NCI-H1930 (cell line): ENCODE results near the gene ARL16.

Experiments used
- DNase-seq, 2 experiments: peaks; one replicate each; lab custom pipeline; 2025; lab: John Stamatoyannopoulos, UW

The ARL16 gene

DNA sequence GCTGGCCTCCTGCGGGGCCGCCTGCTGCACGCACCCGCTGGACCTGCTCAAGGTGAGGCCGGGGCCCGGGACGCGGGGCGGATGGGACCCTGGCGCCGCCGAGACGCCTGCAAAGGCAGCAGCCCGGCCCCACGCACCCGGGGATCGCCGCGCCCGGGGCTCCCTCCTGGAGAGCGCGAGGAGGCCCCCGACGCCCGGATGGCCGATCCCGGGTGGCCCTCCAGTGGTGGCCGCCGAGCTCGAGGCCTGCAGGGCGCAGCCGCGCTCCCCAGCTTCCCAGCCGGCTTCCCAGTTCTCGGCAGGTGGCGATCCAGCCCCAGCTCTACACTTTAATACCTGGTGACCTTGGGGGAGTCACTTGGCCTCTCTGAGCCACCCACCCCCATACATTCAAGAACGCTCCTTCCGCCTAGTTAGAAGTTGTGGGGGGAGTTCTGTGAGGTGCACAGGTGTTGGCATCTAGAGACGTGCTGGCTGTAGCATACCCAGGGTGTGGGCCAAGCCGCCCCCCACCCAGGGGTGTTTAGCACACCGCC, 28.9 kb upstream of the ARL16 start:
- peak; percentile 28 to 43 for DNase-seq

DNA sequence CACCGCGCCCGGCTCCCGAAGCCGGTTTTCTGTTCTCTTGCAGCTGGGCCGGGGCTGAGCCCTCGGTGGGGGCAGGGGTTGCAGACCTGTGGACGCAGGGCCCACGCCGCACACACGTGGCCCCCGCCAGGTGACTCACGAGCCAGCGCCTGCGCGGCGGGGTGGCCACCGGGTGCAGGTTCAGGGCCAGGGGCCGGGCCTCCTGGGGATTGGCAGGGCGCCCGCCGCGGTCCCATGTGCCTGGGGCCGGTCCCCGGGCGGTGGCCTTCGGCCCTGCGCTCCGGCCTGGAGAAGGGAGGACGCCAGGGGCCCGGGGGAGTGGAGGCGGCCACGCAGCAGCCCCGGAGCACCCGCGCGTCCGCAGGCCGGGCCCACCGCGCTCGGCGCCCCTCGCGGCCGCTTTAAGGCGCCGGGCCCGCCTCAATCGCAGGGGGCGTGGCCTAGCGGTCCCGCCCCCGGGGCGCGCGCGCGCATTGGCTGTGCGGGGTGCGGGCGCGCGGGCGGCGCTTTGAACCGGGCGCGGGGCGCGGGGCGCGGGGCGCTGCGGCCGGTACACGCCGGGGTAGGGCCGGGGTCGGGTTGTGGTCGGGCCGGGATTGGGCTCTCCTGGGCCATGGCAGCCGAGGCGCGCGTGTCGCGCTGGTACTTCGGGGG, 28.3 kb upstream of the ARL16 start, which contains the start of gene SLC25A10:
SLC25A10 (plus strand) TSS at position 471 of the 654 bp plus-strand sequence; CDS start at position 614, 143 bp downstream.
- peak; percentile 68 to 90 for DNase-seq

DNA sequence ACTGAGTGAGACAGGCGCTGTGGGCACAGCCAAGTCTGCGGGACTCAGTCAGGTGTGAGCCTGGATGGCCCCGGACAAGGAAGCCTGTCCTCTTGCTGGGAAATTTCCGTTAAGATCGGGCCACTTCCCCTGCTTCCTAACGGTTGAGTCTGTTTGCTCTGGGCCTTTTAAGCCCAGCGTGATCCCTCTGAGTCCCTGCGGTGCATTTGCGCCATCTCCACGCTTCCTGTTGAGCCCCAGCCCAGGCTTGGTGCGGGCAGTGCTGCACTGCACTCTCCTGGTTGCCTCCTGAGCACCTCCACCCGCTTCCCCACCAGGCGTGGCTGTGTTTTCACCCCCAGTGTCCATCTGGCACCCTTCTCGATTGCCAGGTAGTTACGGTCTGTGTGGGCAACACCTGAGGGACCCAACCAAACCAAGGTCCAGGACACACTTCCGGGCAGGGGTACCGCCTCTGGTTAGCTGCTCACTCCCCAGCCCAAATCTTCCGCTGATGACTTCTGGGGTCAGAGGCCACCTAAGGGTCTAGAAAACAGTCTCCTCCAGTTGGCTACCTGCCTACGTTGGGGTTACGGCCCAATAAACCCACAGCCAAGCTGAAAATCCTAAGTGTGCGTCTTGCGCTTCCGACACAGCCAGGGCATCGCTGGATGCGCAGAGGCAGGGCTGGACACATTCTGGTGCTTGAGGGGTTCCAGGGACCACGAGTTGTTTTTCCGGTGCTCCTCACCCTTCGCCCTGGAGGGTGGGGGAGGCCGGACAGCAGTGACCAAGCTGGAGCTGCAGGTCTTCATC, 27.1 kb upstream of the ARL16 start:
- DNase-seq: no peak

DNA sequence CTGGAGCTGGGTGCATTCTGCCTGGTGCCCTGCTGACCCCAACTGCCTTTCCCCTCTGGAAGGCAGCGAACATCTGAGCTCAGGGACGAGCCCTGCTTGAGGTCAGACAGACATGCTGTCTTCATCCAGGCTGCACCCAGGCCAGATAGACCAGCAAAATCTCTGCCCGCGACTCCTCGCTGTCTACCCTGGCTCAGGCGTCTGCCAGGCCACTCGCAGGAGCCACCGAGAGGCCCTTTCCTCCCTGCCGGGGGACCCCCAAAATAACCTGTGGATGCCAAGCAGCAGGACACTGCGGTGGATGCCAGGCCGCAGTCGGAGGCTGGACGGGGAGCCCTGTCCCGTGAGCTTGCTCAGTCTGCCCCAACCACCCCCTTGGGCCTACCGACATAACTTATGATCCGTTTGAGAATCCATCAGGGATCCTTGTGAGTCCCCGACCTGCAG, 25.2 kb upstream of the ARL16 start:
- no peak for DNase-seq

DNA sequence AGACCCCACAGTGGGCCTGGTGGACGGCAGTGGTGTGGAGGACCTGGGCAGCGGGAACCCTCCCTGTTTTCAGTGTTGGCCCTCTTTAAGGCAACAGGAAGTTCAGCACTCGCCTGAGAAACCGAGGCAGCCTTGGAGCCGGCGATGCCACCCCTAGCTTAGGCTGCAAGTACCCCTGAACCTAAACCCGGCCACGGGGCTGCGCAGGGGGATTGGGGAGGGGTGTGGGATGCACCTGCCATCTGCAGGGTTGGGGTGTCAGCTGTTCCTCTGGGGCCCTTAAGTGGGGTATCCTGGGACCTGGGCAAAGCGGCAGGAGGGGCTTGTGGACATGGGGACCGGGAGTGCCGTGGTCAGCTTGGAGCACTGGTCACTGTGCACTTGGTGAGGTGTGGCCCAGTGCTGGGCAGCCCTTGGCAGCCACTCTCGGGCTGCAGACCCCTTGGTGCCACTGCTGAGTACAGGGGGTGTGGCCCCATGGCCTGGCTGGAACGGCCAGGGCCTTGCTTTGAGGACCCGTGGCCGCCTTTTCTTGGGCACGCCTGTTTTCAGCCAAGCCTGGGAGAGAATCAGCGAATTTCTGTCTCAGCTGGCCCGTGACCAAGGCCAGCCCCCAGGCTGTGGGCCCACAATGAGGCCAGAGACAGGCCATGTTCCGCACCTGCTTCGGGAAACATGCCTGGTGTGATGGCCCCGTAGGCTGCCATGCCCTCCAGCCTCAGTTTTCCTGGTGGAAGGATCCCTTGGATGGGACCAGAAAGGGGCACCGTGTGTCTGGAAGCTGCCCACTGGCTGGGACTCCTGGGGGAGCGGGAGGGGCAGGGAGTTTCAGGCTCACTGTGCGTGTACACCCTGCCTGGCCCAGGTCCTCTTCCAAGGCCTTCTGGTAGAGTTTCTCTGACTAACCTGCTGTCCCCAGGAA, 24.4 kb upstream of the ARL16 start:
- no peak for DNase-seq

DNA sequence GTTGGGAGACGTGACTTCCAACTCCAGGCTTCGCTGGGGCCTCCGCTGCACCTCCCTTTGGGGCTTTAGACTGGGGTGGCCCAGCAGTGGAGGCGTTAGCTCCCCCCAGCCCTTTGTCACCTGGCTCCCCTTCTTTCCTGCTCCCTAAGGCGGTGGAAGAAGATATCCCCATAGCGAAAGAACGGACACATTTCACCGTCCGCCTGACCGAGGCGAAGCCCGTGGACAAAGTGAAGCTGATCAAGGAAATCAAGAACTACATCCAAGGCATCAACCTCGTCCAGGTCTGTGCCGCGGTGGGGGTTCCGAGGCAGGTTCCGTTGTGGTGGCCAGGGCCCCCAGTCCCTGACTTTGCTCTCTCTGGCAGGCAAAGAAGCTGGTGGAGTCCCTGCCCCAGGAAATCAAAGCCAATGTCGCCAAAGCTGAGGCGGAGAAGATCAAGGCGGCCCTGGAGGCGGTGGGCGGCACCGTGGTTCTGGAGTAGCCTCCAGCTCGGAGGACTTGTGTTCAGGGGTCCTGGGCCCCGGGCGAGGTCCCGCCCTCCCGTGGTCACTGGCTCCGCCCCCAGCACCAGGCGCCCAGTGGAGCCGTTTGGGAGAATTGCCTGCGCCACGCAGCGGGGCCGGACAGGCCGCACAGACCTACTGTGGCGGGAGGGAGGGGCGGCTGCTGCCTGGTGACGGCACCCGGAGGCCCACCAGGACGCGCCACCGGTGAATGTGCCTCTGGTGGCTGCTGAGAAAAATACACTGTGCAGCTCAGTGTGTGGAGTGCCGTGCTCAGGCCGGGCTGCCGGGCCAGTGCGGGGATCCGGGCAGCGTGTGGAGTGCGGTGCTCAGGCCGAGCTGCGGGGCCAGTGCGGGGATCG, 23.4 kb upstream of the ARL16 start:
- DNase-seq: no peak

DNA sequence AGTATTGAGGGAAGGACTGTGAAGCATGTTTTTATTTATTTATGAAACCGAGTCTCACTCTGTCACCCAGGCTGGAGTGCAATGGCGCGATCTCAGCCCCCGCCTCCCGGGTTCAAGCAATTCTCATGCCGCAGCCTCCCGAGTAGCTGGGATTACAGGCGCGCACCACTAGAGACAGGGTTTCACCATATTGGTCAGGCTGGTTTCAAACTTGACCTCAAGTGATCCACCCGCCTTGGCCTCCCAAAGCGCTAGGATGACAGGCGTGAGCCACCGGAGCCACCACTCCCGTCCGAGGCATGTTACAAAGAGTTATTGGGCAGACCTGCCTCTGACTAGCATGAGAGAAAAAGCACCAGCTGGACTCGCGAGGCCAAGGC, 22.6 kb upstream of the ARL16 start:
- DNase-seq: no peak

DNA sequence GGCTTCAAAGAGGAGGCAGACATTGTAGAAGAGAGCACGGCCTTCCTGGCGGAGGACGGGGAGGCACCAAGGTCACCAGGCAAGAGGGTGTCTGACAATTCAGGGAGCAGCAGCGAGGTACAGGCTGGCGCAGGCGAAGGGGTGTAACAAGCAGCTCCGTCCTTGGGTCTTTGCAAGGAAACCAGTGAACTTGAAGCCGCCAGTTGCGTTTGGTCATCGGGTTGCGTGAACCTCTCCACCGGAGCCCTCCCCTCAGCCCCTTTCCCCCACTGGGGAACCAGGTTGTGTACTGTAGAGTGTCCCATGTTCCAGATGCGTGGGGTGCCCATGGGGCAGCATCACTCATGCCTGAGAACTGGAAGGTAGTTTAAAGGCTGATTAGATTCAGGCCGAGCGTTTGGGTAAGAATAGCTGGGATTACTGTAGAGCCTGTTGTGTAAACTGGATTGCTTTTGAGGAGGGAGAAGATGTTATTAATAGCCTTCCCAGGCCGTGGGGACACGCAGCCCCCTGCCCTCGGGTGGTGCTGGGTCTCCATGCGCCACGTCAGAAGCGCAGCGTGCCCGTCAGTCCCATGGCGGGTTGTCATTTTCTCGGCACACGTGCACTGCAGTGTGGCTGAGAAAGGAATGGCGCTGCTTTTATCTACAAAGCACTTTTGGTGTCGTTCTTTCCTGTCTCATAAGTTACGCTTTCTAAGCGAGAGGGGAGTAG, 22.1 kb upstream of the ARL16 start:
- no peak for DNase-seq

DNA sequence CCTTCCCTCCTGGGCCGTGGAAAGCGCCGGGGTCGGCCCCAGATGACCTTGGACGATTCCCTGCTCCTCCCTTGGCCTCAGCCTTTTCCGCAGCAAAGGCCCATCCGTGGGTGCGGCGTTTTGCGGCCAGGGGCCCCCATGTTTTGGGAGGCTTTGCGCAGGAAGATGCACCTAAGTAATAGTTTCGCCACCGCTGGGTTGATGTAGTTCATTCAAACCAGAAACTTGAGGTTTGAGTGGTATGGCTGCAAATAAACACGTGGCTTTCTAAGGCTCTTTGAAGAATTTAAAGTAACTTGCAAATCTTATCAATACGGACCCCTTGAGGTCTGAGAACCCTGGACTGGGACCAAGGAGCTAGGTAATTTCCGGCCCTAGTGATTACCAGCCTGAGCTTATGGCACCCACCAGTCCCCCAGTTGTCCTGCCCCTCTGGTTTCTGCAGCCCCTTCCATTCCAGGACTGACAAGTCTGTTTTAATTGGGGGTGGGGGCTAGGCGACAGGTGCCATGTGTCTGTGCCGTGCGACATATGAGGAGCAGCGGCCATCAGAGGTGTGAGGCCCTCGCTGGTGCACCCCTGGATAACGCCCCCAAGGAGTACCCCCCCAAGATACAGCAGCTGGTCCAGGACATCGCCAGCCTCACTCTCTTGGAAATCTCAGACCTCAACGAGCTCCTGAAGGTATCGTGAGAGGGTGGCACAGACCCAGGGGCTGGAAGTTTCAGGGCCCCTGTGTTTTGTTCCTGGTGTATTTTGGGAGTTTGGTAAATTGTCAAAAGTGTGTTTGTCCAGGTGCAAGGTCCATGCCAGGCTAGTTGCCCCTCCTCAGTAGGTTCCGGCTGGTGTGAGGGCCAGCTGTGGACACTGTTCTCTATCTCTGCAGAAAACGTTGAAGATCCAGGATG, 20.4 kb upstream of the ARL16 start:
- no peak for DNase-seq

DNA sequence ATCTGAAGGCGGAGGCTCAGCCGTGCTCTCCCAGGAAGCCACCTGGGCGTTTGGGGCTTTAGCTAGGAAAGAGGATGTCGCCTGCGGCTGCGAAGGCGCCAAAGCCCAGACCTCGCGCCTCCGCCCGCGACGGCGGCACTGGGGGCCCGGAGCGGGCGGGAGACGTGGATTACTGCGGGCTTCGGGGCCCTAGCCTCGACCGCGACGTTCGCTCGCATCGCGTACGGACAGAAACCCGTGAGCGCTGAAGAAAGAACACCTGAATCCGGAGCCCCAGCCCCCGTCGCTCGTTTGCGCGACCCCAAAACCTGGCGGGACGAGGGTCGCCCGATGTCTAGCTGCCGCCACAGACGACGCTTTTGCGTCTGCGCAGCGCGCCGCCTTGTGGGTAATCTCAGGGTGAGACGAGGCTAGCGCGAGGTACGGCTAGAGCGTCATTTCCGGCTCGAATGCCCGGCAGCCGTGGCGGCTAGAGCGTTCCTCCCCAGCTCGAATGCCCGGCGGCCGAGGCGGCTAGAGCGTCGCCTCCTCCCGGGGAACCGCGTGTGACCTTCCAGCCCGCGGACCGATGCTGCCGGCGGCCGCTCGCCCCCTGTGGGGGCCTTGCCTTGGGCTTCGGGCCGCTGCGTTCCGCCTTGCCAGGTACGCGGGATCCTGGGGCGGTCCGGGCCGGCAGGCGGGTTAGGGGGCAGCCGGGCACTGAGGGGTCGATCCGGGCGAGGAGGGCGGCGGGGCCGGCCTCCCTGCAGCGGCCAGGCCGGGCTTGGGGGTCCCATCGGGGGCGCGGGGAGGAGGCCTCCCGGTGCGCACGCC, 19.5 kb upstream of the ARL16 start, which contains the start of gene MRPL12:
MRPL12 (plus strand) TSS at position 434 of the 813 bp plus-strand sequence; CDS start at position 569, 135 bp downstream.
- peak; percentile 95 to 98 for DNase-seq

DNA sequence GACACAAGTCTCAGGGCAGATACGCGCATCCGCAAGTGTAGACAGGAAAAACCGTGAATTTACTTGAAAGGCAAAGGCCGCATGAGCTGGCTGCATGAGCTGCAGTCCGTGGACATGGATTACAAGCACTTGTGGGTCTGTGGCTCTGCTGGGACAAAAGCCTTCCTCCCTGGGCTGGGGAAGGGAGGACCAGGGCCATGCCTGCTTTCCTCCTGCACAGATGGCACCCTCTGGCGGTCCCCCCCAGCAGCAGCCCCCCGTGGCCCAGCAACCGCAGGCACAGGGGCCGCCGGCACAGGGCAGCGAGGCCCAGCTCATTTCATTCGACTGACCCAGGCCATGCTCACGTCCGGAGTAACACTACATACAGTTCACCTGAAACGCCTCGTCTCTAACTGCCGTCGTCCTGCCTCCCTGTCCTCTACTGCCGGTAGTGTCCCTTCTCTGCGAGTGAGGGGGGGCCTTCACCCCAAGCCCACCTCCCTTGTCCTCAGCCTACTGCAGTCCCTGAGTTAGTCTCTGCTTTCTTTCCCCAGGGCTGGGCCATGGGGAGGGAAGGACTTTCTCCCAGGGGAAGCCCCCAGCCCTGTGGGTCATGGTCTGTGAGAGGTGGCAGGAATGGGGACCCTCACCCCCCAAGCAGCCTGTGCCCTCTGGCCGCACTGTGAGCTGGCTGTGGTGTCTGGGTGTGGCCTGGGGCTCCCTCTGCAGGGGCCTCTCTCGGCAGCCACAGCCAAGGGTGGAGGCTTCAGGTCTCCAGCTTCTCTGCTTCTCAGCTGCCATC, 17.9 kb upstream of the ARL16 start:
- no peak for DNase-seq

DNA sequence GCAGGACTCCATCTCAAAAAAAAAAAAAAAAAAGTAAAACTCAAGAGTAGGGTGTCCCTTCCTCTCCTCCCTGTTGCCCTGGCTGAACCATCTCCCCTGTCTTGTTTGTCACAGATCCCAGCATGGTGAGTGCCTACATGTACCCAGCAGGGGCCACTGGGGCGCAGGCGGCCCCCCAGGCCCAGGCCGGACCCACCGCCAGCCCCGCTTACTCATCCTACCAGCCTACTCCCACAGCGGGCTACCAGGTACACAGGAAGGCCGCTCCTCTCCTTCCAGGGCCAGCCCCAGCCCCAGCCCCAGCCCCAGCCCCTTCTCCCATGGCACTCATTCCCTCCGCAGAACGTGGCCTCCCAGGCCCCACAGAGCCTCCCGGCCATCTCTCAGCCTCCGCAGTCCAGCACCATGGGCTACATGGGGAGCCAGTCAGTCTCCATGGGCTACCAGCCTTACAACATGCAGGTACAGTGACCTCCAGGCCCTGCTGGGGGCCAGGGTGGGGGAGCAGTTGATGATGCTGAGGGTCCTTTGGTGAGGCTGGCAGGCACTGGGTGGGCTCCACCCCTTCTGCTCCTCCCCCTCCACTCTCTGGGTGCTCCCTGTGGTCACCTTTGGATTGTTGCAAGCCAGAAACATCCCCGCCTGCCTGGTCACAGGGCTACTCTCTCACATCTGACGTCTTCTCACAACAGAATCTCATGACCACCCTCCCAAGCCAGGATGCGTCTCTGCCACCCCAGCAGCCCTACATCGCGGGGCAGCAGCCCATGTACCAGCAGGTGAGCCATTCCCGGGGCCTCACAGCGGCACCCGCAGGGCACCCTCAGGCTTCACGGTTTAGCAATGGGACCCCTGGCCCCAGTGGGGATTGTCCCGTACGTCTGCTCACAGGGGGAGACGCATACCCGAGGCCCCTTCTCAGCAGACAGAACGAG, 17.0 kb upstream of the ARL16 start:
- DNase-seq: no peak

DNA sequence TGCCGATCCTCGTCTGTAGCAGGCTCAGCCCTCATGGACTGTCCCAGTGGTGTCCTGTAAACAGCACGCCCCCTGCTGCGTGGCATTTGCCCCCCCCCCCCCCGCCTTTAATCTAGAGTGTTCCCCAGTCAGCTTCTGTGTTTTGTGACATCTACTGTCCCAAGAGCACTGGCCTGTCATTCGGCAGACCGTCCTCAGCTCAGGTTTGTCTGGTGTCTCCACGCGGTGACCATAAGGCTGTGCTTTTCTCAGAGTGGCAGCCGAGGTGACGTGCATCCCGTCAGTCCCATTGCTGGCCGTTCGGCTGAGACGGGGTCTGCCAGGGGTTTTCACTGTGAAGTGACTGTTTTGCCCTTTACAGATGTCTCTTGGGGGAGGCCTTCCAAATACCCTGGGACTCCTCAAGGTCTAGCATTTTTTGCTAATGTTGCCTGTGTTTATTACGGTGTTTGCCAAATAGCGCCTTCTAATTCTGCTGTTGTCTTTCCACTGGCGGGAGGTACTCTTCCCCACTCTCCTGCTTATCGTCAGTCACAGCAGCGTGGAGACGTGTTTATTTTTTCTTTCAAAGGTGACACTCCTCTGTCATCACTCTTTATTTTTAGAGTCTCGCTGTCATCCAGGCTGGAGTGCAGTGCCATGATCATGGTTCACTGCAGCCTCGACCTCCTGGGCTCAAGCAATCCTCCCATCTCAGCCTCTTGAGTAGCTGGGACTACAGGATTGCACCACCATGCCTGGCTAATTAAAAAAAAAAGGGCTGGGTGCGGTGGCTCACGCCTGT, 13.9 kb upstream of the ARL16 start:
- no peak for DNase-seq

DNA sequence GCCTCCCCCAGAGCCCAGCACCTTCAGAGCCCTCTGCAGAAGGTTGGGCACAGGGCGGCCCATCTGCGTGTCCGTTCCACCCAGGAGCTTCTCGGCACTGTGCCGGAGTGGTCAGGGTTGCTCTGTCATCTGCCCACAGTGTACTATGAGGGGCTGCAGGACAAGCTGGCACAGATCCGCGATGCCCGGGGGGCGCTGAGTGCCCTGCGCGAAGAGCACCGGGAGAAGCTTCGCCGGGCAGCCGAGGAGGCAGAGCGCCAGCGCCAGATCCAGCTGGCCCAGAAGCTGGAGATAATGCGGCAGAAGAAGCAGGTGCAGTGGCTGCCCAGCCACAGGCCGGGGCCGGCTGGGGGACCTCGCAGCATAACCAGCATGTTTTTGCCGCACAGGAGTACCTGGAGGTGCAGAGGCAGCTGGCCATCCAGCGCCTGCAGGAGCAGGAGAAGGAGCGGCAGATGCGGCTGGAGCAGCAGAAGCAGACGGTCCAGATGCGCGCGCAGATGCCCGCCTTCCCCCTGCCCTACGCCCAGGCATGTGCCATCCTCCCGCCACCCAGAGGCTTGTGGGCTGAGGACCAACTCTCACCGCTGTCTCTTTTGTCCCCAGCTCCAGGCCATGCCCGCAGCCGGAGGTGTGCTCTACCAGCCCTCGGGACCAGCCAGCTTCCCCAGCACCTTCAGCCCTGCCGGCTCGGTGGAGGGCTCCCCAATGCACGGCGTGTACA, 12.8 kb upstream of the ARL16 start:
- DNase-seq: no peak

DNA sequence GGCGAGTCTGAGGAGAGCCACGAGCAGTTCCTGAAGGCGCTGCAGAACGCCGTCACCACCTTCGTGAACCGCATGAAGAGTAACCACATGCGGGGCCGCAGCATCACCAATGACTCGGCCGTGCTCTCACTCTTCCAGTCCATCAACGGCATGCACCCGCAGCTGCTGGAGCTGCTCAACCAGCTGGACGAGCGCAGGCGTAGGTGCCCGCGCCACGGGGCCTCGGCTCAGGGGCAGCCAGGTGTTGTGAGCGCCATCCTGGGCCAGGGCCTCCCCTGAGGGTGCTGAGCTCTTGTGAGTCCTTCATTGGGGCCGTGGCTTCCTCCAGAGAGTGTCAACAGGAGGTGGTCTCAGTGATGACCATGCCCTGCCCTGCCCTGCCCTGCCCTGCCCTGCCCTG, 12.2 kb upstream of the ARL16 start:
- no peak for DNase-seq
